Sigmoid colon (tissue), 4 donors: Measurements from ENCODE around the gene FOXP1.

Experiments used
- CTCF ChIP-seq, 4 experiments: fragments of 450-650 bp in 3 of 4; fragments of 200-600 bp in 1 of 4; IDR thresholded peaks; one replicate each; pipeline ENCODE4 v1.5.1; 2016 to 2019; ENCODE audit warnings: antibody characterized with exemption in 4 of 4, mild to moderate bottlenecking in 3 of 4, moderate library complexity in 2 of 4
- EP300 ChIP-seq, 4 donors: sonication (generic); formaldehyde crosslinking; IDR thresholded peaks; one replicate each; pipeline ENCODE4 v1.6.1; 2017; ENCODE audit warnings: antibody characterized with exemption in 4 of 4

DNA sequence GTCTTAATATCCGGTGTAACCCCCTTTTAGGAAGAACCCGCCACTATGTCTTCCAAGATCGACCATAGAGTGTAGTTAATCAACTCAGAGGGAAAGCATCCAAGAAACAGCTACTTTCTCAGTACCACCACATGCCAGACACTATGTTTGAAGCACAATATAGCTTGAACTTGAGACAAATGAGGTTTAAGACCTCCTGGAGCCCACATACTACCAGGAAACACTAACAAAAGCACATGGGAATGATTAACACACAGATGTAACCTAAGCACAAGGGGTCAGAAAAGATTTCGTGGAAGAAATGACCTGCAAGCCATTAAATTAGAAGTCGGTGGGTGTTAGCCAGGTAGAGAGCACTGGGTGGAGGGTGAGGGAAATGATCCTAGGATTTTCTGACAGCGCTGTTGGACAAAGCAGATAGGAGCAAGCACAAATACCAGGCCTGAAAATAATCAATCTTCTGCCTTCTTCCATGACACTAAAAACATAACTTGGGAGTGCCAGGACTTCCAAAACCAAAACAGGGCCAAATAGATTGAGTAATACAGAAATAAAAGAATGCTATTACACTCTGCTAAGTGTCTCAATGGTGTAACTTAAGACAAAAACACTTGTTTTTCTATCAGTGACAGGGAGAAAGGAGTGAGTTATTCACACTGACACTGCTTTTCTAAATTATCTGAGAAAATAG, 213.7 kb downstream of the FOXP1 start:
- TF ChIP-seq CTCF (IDR thresholded peaks at IDR 0.05) (no peak), EP300 (IDR thresholded peaks at IDR 0.05) (no peak)
